Loucy (cell line): ENCODE data around the gene CREBBP.

Experiments used
- H2AFZ ChIP-seq: fragments of 200-600 bp; sonication (generic); 2 replicates; pipeline ENCODE4 v1.6.0; 2016; ENCODE audit warnings: antibody characterized with exemption, mild to moderate bottlenecking, low read length, moderate library complexity
- H3F3A ChIP-seq: fragments of 200-600 bp; 2 replicates; pipeline ENCODE4 v1.6.0; 2016; ENCODE audit warnings: antibody characterized with exemption, low read depth, mild to moderate bottlenecking
- H3K27me3 ChIP-seq: fragments of 200-600 bp; sonication (generic); 2 replicates; pipeline ENCODE4 v1.6.1; 2014; ENCODE audit warnings: low read length, mild to moderate bottlenecking; ENCODE audit not compliant: insufficient read depth, poor library complexity, severe bottlenecking
- H3K36me3 ChIP-seq: fragments of 200-600 bp; sonication (generic); 2 replicates; pipeline ENCODE4 v1.6.1; 2016; ENCODE audit warnings: low read length; ENCODE audit not compliant: insufficient read depth
- H3K4me1 ChIP-seq: fragments of 200-600 bp; sonication (generic); 2 replicates; pipeline ENCODE4 v1.5.1; 2014; ENCODE audit warnings: low read length, mild to moderate bottlenecking; ENCODE audit not compliant: insufficient read depth, poor library complexity, severe bottlenecking
- H3K4me2 ChIP-seq: fragments of 200-600 bp; sonication (generic); 2 replicates; pipeline ENCODE4 v1.6.0; 2014; ENCODE audit warnings: antibody characterized with exemption, low read length, low read depth, mild to moderate bottlenecking; ENCODE audit not compliant: poor library complexity, severe bottlenecking
- H3K4me3 ChIP-seq: fragments of 200-600 bp; sonication (generic); 2 replicates; pipeline ENCODE4 v1.5.1; 2014; ENCODE audit warnings: low read length, mild to moderate bottlenecking, mixed read lengths; ENCODE audit not compliant: poor library complexity, severe bottlenecking
- H3K79me2 ChIP-seq: fragments of 200-600 bp; sonication (generic); 2 replicates; pipeline ENCODE4 v1.6.1; 2014; ENCODE audit warnings: low read length; ENCODE audit not compliant: insufficient read depth
- H3K9ac ChIP-seq: fragments of 200-600 bp; sonication (generic); 2 replicates; pipeline ENCODE4 v1.6.0; 2014; ENCODE audit warnings: mild to moderate bottlenecking, low read depth, low read length, moderate library complexity; ENCODE audit not compliant: poor library complexity, severe bottlenecking
- H3K9me2 ChIP-seq: fragments of 200-600 bp; sonication (generic); replicated peaks from 2 replicates; pipeline ENCODE4 v1.6.1; 2016; ENCODE audit warnings: low read depth, low read length, mixed read lengths
- H3K9me3 ChIP-seq: fragments of 200-600 bp; sonication (generic); 2 replicates; pipeline ENCODE4 v1.6.1; 2014; ENCODE audit warnings: mild to moderate bottlenecking, antibody characterized with exemption, low read length, low read depth; ENCODE audit not compliant: insufficient read depth
- H4K20me1 ChIP-seq: fragments of 200-600 bp; sonication (generic); 2 replicates; pipeline ENCODE4 v1.6.0; 2014; ENCODE audit warnings: antibody characterized with exemption, low read length, mild to moderate bottlenecking; ENCODE audit not compliant: insufficient read depth, poor library complexity, severe bottlenecking
- CTCF ChIP-seq: fragments of 200-600 bp; sonication (generic); conservative IDR thresholded peaks from 2 replicates; pipeline ENCODE4 v1.5.1; 2014; ENCODE audit warnings: mild to moderate bottlenecking, antibody characterized with exemption, low read length
- EZH2phosphoT487 ChIP-seq: fragments of 200-600 bp; IDR thresholded peaks from 2 replicates; pipeline ENCODE4 v1.6.1; 2018; ENCODE audit warnings: antibody characterized with exemption, mild to moderate bottlenecking, moderate library complexity, borderline replicate concordance

Gene CREBBP

DNA sequence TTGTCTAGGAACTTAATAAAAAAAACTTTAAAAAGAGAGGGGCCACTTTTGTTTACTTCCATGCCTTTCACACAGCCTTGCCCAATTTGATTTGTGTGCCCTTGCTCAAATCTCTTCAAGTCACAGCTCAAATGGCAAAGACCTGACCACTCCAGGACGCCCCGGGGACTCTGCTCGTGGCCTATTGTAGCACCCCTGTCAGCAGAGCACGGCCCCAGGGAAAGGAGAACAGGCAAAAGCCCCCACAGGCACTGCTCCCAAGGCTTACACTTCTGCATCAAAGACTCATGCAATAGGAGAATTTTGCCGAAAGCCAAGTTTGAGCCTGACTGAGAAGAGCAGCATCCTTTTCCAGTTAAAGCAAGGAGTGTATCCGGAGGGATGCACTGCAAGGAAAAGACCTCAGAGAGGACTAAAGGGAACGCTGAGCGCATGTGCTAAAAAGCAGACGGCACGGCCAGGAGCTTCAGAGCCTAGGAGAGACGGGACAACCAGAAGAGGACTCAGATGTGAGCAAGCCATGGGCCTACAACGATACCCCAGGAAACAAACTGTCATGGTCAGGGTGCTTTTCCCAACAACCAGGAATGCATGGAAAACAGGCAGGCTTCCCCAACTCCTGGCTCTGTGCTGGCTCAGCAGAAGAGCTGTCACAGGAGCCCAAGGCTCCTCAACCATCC is 8.2 kb downstream of the CREBBP start:
- H3K27me3 ChIP-seq, result no peaks in the 10 kb centered on the region
- H3F3A ChIP-seq, result no peaks in the 10 kb centered on the region
- peak overlapping the region; percentile 5 for H3K4me3 ChIP-seq
- no peaks in the 10 kb centered on the region for H3K9me2 ChIP-seq
- TF ChIP-seq CTCF (no peak), EZH2phosphoT487 (no peak)
- H3K9ac ChIP-seq, result no peak overlapping the region
- H3K9me3 ChIP-seq, result no peaks in the 10 kb centered on the region
- peaks cover 73% of the 10 kb centered on the region for H4K20me1 ChIP-seq
- peaks cover 99% of the 10 kb centered on the region for H3K79me2 ChIP-seq
- H2AFZ ChIP-seq, result no peak overlapping the region
- peak overlapping the region; percentile 90 for H3K4me2 ChIP-seq
- no peaks in the 10 kb centered on the region for H3K36me3 ChIP-seq
- H3K4me1 ChIP-seq, result peaks cover 35% of the 10 kb centered on the region

GRCh38 chr16:3868967-3869366 is 11.5 kb downstream of the CREBBP start:
- Histone ChIP-seq H3K36me3 (no peaks in the 10 kb centered on the region), H3K9ac (no peak overlapping the region), H3K4me3 (no peak overlapping the region), H2AFZ (no peak overlapping the region), H3K9me2 (no peaks in the 10 kb centered on the region), H3K4me2 (no peak overlapping the region), H3K9me3 (no peaks in the 10 kb centered on the region), H3K79me2 (peaks cover 99% of the 10 kb centered on the region), H3K4me1 (peaks cover 14% of the 10 kb centered on the region), H4K20me1 (peaks cover 71% of the 10 kb centered on the region), H3F3A (no peaks in the 10 kb centered on the region), H3K27me3 (no peaks in the 10 kb centered on the region)
- TF ChIP-seq EZH2phosphoT487 (no peak), CTCF (no peak)

DNA sequence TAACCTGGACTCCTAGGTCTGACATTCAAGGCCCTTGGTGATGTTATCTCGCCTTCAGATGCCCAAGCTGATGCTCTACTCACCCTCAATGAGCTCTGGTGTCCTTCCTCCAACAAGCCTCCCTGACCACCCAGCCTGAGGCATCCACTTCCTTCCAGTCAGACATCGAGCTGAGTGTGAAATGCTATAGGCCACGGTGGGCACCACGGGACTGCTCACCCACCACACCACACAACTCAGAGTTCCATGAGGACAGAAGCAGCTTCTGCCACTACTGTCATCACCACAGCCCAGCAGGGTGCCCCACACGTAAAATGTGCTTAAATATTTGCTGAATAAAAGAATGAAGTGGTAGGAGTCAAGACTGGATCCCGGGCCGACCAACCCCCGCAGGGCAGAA is 12.0 kb downstream of the CREBBP start:
- H3F3A ChIP-seq, result no peaks in the 10 kb centered on the region
- peaks cover 10% of the 10 kb centered on the region for H3K4me1 ChIP-seq
- TF ChIP-seq EZH2phosphoT487 (no peak), CTCF (no peak)
- H3K9me3 ChIP-seq, result no peaks in the 10 kb centered on the region
- no peaks in the 10 kb centered on the region for H3K27me3 ChIP-seq
- H3K4me2 ChIP-seq, result no peak overlapping the region
- peaks cover 70% of the 10 kb centered on the region for H4K20me1 ChIP-seq
- H3K36me3 ChIP-seq, result no peaks in the 10 kb centered on the region
- no peak overlapping the region for H3K4me3 ChIP-seq
- H2AFZ ChIP-seq, result no peak overlapping the region
- H3K9me2 ChIP-seq, result no peaks in the 10 kb centered on the region
- H3K9ac ChIP-seq, result no peak overlapping the region
- H3K79me2 ChIP-seq, result peaks cover 99% of the 10 kb centered on the region
